Heart left ventricle (tissue), 13 donors: Measurements from ENCODE around the gene SUCNR1.

Source experiments
- POLR2A ChIP-seq, 2 donors: fragments of 450-650 bp; IDR thresholded peaks; one replicate each; pipeline ENCODE4 v1.6.1; 2017; ENCODE audit warnings: antibody characterized with exemption in 2 of 2, mild to moderate bottlenecking in 2 of 2, moderate library complexity in 2 of 2
- TF ChIP-seq, protein P1 (sequence below), 12 donors: fragments of 200-600 bp; sonication (generic) in 4 of 12; IDR thresholded peaks; one replicate each; pipeline versions ENCODE4 v1.5.0 to v1.8.0; 2018 to 2022; ENCODE audit warnings: antibody characterized with exemption in 12 of 12, mild to moderate bottlenecking in 5 of 12
- donor health status: ischemic (EF 13 %, LVEDD 7.1; RV severe dilation, severe dysfunction).
- donor health status: DM: no; HTN: yes; CAD: no.
- donor health status: DM: no; HTN: no; CAD: no.
- donor health status: ischemic (EF 25% LVEDD 6.9; RV normal size, moderate dysfunction).
- donor health status: ischemic (EF 25% LVEDD 5.7; RV mildly dilated, moderate dysfunction).
- donor health status: ischemic (EF 35%, LVEDD 5.7; RV mildly dilated, moderate dysfunction).
- donor health status: nonischemic (EF 11% LVEDD 7.7; RV severe dilation, severe dysfunction).
- donor health status: DM: yes; HTN: yes; CAD: no.
- donor health status: PGD.
- donor health status: ischemic (EF 29% LVEDD 5.4; RV normal size, mild dysfunction).
- donor health status: nonischemic (EF 23%, LVEDD 6.1; RV moderate dilation, normal function).

DNA sequence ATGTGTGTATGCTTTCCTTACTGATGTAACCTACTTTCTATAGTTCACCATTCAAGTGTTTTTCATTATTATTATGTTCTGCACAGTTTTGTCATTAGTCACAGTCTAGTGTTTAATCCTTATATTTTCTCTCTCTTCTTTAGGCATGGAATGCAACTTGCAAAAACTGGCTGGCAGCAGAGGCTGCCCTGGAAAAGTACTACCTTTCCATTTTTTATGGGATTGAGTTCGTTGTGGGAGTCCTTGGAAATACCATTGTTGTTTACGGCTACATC, 6.9 kb downstream of the SUCNR1 start:
- TF ChIP-seq, protein P1, sequence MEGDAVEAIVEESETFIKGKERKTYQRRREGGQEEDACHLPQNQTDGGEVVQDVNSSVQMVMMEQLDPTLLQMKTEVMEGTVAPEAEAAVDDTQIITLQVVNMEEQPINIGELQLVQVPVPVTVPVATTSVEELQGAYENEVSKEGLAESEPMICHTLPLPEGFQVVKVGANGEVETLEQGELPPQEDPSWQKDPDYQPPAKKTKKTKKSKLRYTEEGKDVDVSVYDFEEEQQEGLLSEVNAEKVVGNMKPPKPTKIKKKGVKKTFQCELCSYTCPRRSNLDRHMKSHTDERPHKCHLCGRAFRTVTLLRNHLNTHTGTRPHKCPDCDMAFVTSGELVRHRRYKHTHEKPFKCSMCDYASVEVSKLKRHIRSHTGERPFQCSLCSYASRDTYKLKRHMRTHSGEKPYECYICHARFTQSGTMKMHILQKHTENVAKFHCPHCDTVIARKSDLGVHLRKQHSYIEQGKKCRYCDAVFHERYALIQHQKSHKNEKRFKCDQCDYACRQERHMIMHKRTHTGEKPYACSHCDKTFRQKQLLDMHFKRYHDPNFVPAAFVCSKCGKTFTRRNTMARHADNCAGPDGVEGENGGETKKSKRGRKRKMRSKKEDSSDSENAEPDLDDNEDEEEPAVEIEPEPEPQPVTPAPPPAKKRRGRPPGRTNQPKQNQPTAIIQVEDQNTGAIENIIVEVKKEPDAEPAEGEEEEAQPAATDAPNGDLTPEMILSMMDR (IDR thresholded peaks at IDR 0.05): no peak
- TF ChIP-seq POLR2A (IDR thresholded peaks at IDR 0.05): no peak
